Spleen (tissue), 7 donors: ENCODE measurements around the gene ARHGAP25.

Experiments
- POLR2A ChIP-seq, 3 donors: fragments of 450-650 bp; IDR thresholded peaks; one replicate each; pipeline ENCODE4 v1.5.1; 2017; ENCODE audit warnings: antibody characterized with exemption in 3 of 3, mild to moderate bottlenecking in 1 of 3
- TF ChIP-seq, protein P1 (sequence below), 11 experiments: fragments of 200-600 bp in 7 of 11; fragments of 450-650 bp in 4 of 11; sonication (generic) in 4 of 11; IDR thresholded peaks in 8 of 11; conservative IDR thresholded peaks in 3 of 11; 1 replicate in 7 of 11; 2 replicates in 4 of 11; pipeline versions ENCODE4 v1.4.0 to v1.8.0; 2016 to 2021; ENCODE audit warnings: antibody characterized with exemption in 11 of 11, inconsistent platforms in 4 of 11, mild to moderate bottlenecking in 1 of 11
- donor health status: DM: no; HTN: no; CAD: no; lungs with moderate emphysema.
- donor health status: DM: no; HTN: no; CAD: no.
- donor health status: DM: no; HTN: no; CAD: no.

DNA sequence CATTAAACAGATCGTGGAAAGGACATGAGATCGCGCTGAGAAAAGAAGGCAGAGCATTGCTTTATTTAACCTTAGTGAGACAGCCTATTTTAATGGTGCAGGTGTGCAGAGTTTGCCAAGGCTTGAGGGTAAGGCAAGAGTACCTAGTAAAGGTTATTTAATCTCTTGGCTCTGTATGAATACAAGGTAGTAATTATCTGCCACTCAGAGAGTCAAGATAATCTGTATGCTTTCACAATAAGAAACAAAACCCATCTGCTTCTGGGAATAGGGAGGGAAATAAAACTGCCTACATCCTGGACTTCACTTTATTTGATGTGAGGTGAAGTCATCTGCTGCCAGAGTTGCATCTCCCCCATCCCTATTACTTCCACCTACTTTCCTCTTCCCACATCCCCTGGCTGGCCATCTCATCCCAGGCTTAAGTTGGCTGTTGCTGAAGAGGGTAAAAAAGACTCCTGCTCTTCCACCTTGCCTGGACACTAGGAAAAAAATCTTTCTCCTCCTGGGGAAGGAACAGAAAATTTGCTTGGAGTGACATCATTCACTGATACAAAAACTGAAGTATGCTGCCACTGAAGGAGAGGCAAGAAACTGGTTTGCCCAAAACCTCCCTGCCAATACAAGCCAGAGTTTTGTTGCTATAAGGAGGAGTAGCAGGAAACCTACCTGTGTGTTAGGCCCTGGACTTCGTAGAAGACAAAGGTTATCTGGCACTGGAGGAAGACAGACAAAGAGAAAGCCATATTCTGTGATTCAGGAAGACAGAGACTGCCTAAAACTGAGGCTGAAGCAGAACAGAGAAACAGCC is 35.8 kb upstream of the ARHGAP25 start:
- TF ChIP-seq, protein P1, sequence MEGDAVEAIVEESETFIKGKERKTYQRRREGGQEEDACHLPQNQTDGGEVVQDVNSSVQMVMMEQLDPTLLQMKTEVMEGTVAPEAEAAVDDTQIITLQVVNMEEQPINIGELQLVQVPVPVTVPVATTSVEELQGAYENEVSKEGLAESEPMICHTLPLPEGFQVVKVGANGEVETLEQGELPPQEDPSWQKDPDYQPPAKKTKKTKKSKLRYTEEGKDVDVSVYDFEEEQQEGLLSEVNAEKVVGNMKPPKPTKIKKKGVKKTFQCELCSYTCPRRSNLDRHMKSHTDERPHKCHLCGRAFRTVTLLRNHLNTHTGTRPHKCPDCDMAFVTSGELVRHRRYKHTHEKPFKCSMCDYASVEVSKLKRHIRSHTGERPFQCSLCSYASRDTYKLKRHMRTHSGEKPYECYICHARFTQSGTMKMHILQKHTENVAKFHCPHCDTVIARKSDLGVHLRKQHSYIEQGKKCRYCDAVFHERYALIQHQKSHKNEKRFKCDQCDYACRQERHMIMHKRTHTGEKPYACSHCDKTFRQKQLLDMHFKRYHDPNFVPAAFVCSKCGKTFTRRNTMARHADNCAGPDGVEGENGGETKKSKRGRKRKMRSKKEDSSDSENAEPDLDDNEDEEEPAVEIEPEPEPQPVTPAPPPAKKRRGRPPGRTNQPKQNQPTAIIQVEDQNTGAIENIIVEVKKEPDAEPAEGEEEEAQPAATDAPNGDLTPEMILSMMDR (IDR thresholded peaks at IDR 0.05 in 8 of 11, conservative IDR thresholded peaks at IDR 0.05 in 3 of 11), result no peak
- TF ChIP-seq POLR2A (IDR thresholded peaks at IDR 0.05), result no peak
